Mesendoderm (in vitro differentiated cells): ENCODE results near the gene ATAD1.

ENCODE experiments used
- DNase-seq: peaks from one replicate; pipeline ENCODE4 v3.0.0; 2013
- H2AK5ac ChIP-seq: 2 replicates; pipeline ENCODE4 v1.6.1; 2013; ENCODE audit warnings: low read length, inconsistent platforms
- H2BK120ac ChIP-seq: 2 replicates; pipeline ENCODE4 v1.6.1; 2013; ENCODE audit warnings: low read depth, mild to moderate bottlenecking, low read length, moderate library complexity, mixed read lengths
- H2BK15ac ChIP-seq: replicated peaks from 2 replicates; pipeline ENCODE4 v1.6.1; 2013; ENCODE audit warnings: low read depth, mild to moderate bottlenecking, moderate library complexity
- H2BK5ac ChIP-seq: 2 replicates; pipeline ENCODE4 v1.6.1; 2013; ENCODE audit warnings: low read length, inconsistent platforms
- H3K18ac ChIP-seq: 2 replicates; pipeline ENCODE4 v1.6.1; 2013; ENCODE audit warnings: mild to moderate bottlenecking, low read length, mixed read lengths
- H3K23ac ChIP-seq: one replicate; pipeline ENCODE4 v1.6.1; 2013; ENCODE audit warnings: low read length
- H3K27ac ChIP-seq: 2 replicates; pipeline ENCODE4 v1.5.1; 2013; ENCODE audit warnings: low read depth, mild to moderate bottlenecking, inconsistent platforms, low read length, moderate library complexity
- H3K27me3 ChIP-seq: 2 replicates; pipeline ENCODE4 v1.6.1; 2013; ENCODE audit warnings: low read length, control low read depth, mild to moderate bottlenecking, inconsistent platforms; ENCODE audit not compliant: insufficient read depth, poor library complexity
- H3K36me3 ChIP-seq: 2 replicates; pipeline ENCODE4 v1.6.1; 2013; ENCODE audit warnings: low read length, inconsistent platforms; ENCODE audit not compliant: control insufficient read depth, insufficient read depth
- H3K4ac ChIP-seq: one replicate; pipeline ENCODE4 v1.6.1; 2013; ENCODE audit warnings: low read depth, mild to moderate bottlenecking, low read length, moderate library complexity
- H3K4me1 ChIP-seq: 2 replicates; pipeline ENCODE4 v1.6.1; 2013; ENCODE audit warnings: low read depth, low read length, inconsistent platforms; ENCODE audit not compliant: control insufficient read depth
- H3K4me2 ChIP-seq: 2 replicates; pipeline ENCODE4 v1.6.1; 2013; ENCODE audit warnings: low read length
- H3K4me3 ChIP-seq: 2 replicates; pipeline ENCODE4 v1.5.1; 2013; ENCODE audit warnings: mild to moderate bottlenecking, low read length
- H3K56ac ChIP-seq: one replicate; pipeline ENCODE4 v1.6.1; 2013; ENCODE audit warnings: low read length
- H3K79me1 ChIP-seq: 2 replicates; pipeline ENCODE4 v1.6.1; 2013; ENCODE audit warnings: low read length, inconsistent platforms
- H3K79me2 ChIP-seq: 2 replicates; pipeline ENCODE4 v1.6.1; 2013; ENCODE audit warnings: mild to moderate bottlenecking, low read length; ENCODE audit not compliant: control insufficient read depth, insufficient read depth
- H3K9ac ChIP-seq: 2 replicates; pipeline ENCODE4 v1.6.1; 2013; ENCODE audit warnings: low read length, inconsistent platforms
- H4K5ac ChIP-seq: one replicate; pipeline ENCODE4 v1.6.1; 2013; ENCODE audit warnings: low read length
- H4K8ac ChIP-seq: one replicate; pipeline ENCODE4 v1.6.1; 2013; ENCODE audit warnings: low read depth, mild to moderate bottlenecking, control low read depth, low read length, moderate library complexity
- WGBS: extraction: QIAGEN DNeasy Blood & Tissue Kit; methylation state at CpG from one replicate; pipeline ENCODE4 v1.1.7; 2013; ENCODE audit warnings: low lambda C conversion rate, missing lambda C conversion rate; ENCODE audit not compliant: insufficient coverage; ENCODE audit errors: extremely low coverage; 5-methylcytosine and 5-hydroxymethylcytosine counted together

The ATAD1 gene

GRCh38 chr10:87721781-87722180, 96.2 kb downstream of the ATAD1 start:
- Histone ChIP-seq H3K27ac (no peak overlapping the region), H3K27me3 (no peaks in the 10 kb centered on the region)
- 100% methylated on average over 1 of the region's 2 CpGs for WGBS

DNA sequence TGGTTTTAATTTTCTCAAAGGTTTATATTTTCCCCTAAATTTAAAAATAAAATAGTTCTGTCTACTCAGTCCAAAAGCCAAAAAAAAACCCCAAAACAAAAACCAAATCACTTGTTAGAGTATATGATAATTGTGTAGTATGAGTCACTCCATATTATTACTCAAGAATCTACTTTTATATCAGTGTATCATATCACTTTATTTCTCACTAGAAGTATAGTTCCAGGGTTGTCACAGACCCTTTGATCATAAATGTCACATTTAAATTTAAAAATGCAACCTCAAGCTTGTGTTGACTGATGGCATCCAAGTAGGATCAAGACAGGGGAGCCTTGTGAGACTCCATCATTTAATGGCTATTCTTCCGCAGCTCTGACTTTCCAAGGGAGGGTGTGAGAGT, 97.4 kb downstream of the ATAD1 start:
- no peak overlapping the region for H2BK15ac ChIP-seq
- no peak overlapping the region for H3K4me2 ChIP-seq
- no peak overlapping the region for H4K5ac ChIP-seq
- no peak overlapping the region for H3K4me3 ChIP-seq
- H2BK5ac ChIP-seq = no peak overlapping the region
- no peak overlapping the region for H3K27ac ChIP-seq
- peaks cover 2% of the 10 kb centered on the region for H3K27me3 ChIP-seq
- no peak for DNase-seq
- H3K79me1 ChIP-seq = no peaks in the 10 kb centered on the region
- no CpG with 5 or more reads among the region's 1 CpG for WGBS
- H2BK120ac ChIP-seq = no peak overlapping the region
- no peaks in the 10 kb centered on the region for H3K36me3 ChIP-seq
- no peak overlapping the region for H3K4ac ChIP-seq
- no peaks in the 10 kb centered on the region for H3K79me2 ChIP-seq
- no peak overlapping the region for H3K23ac ChIP-seq
- H3K4me1 ChIP-seq = no peaks in the 10 kb centered on the region
- no peak overlapping the region for H2AK5ac ChIP-seq
- H3K56ac ChIP-seq = no peak overlapping the region
- H4K8ac ChIP-seq = no peak overlapping the region
- no peak overlapping the region for H3K18ac ChIP-seq
- H3K9ac ChIP-seq = no peak overlapping the region

More at GRCh38 chr10:87721781-87722180, 96.2 kb downstream of the ATAD1 start:
- no peak overlapping the region for H2BK5ac ChIP-seq
- H2BK120ac ChIP-seq = no peak overlapping the region
- no peak overlapping the region for H3K56ac ChIP-seq
- no peaks in the 10 kb centered on the region for H3K79me1 ChIP-seq
- H3K36me3 ChIP-seq = no peaks in the 10 kb centered on the region
- H3K23ac ChIP-seq = no peak overlapping the region
- H4K8ac ChIP-seq = no peak overlapping the region
- H3K79me2 ChIP-seq = no peaks in the 10 kb centered on the region
- DNase-seq = no peak
- H3K4me3 ChIP-seq = no peak overlapping the region
- no peak overlapping the region for H3K9ac ChIP-seq
- H3K18ac ChIP-seq = no peak overlapping the region
- no peak overlapping the region for H3K4ac ChIP-seq
- no peak overlapping the region for H3K4me2 ChIP-seq
- no peak overlapping the region for H4K5ac ChIP-seq
- no peak overlapping the region for H2BK15ac ChIP-seq
- H2AK5ac ChIP-seq = no peak overlapping the region
- no peaks in the 10 kb centered on the region for H3K4me1 ChIP-seq

DNA sequence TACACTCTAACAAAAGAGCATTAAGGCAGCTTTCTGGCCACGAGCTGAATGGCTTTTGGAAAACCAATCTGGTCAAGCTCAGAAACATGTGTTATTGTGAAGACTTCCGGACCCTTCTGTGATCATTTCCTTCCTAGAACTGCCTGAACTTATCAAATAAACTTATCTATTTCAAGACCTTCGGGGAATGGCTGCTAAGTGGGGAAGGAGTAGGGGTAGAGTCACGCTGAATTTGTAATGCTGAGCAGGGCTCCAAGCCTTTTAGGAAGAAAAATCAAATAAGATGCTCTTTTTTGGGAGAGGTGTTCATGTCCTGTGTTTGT, 101.7 kb downstream of the ATAD1 start:
- Histone ChIP-seq H2AK5ac (no peak overlapping the region), H3K4me1 (no peaks in the 10 kb centered on the region), H3K56ac (no peak overlapping the region), H4K8ac (no peak overlapping the region), H3K27ac (no peak overlapping the region), H4K5ac (no peak overlapping the region), H3K4ac (no peak overlapping the region), H2BK5ac (no peak overlapping the region), H3K79me1 (no peaks in the 10 kb centered on the region), H2BK15ac (no peak overlapping the region), H3K4me2 (no peak overlapping the region), H2BK120ac (no peak overlapping the region), H3K9ac (no peak overlapping the region), H3K27me3 (peaks cover 2% of the 10 kb centered on the region), H3K79me2 (no peaks in the 10 kb centered on the region), H3K23ac (no peak overlapping the region), H3K18ac (no peak overlapping the region), H3K4me3 (no peak overlapping the region), H3K36me3 (no peaks in the 10 kb centered on the region)
- no CpG with 5 or more reads among the region's 4 CpGs for WGBS
- DNase-seq = no peak

DNA sequence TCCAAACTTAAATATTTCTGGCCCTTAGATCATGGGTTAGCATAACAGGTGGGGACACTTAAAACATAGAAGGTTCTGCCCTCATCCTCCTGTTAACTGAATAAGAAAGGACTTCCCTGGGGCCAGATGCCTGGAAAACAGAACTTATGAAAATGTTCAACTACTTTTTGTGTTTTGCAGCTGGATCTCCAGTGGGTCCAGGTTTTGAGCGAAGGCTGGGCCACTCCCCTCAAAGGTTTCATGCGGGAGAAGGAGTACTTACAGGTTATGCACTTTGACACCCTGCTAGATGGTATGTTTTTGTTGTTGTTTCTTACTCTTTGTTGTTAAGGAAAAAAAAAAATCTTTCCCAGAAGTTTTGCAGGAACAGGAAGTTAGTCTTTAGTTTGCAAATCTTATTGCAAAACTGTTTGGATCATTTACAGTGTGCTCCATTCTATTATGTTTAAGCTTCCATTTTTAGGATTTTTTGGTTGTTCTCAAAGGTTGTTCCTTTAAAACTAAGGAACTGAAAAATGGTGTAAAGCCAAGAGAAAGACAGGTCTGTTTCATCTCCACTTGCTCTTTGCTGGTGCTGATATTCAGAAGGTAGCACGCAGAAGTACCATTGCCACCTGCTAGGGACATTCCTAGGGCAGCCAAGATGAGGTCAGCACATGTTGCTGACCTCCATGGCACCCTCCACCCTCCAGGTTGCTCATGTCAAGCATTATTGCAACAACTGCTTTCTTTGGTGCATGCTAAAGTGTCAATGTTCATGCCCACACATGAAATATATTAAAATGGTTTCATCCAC, 102.3 kb downstream of the ATAD1 start:
- Histone ChIP-seq H3K36me3 (no peaks in the 10 kb centered on the region), H3K9ac (no peak overlapping the region), H3K23ac (no peak overlapping the region), H4K8ac (no peak overlapping the region), H2BK15ac (no peak overlapping the region), H4K5ac (no peak overlapping the region), H3K4me1 (no peaks in the 10 kb centered on the region), H3K79me2 (no peaks in the 10 kb centered on the region), H3K4ac (no peak overlapping the region), H3K18ac (no peak overlapping the region), H3K27me3 (peaks cover 2% of the 10 kb centered on the region), H3K4me2 (no peak overlapping the region), H2AK5ac (no peak overlapping the region), H3K79me1 (no peaks in the 10 kb centered on the region), H3K4me3 (no peak overlapping the region), H3K27ac (no peak overlapping the region), H2BK5ac (no peak overlapping the region), H3K56ac (no peak overlapping the region), H2BK120ac (no peak overlapping the region)
- no peak for DNase-seq
- WGBS = no CpG with 5 or more reads among the region's 3 CpGs

GRCh38 chr10:87713707-87714106, 104.3 kb downstream of the ATAD1 start:
- H3K4me1 ChIP-seq = no peaks in the 10 kb centered on the region
- no peak overlapping the region for H4K5ac ChIP-seq
- H3K27ac ChIP-seq = no peak overlapping the region
- no peaks in the 10 kb centered on the region for H3K36me3 ChIP-seq
- H3K79me2 ChIP-seq = no peaks in the 10 kb centered on the region
- no peak overlapping the region for H3K56ac ChIP-seq
- H3K9ac ChIP-seq = no peak overlapping the region
- DNase-seq = no peak
- no peak overlapping the region for H3K4ac ChIP-seq
- H2BK15ac ChIP-seq = no peak overlapping the region
- no peak overlapping the region for H3K18ac ChIP-seq
- no peak overlapping the region for H3K4me3 ChIP-seq
- no peaks in the 10 kb centered on the region for H3K79me1 ChIP-seq
- H3K23ac ChIP-seq = no peak overlapping the region
- H3K4me2 ChIP-seq = no peak overlapping the region
- H4K8ac ChIP-seq = no peak overlapping the region
- WGBS = no CpG with 5 or more reads among the region's 3 CpGs
- no peak overlapping the region for H2BK5ac ChIP-seq
- peaks cover 2% of the 10 kb centered on the region for H3K27me3 ChIP-seq
- no peak overlapping the region for H2AK5ac ChIP-seq
- H2BK120ac ChIP-seq = no peak overlapping the region
